Large intestine (tissue), 3 donors: ENCODE measurements around the gene ARVCF. TPM values are rescaled to one million over a fixed set of nuclear protein-coding genes. Genes with fewer than 3 reads are reported as not detected.

Experiments used
- DNase-seq, 2 donors: peaks; one replicate each; pipeline versions ENCODE4 v3.0.0 to v3.0.0-alpha.2; 2013
- H3K27ac ChIP-seq: one replicate; pipeline ENCODE4 v1.5.1; 2013; ENCODE audit warnings: low read length
- H3K27me3 ChIP-seq: 2 replicates; pipeline ENCODE4 v1.6.1; 2013; ENCODE audit warnings: low read length; ENCODE audit not compliant: control insufficient read depth, insufficient read depth
- H3K36me3 ChIP-seq: 2 replicates; pipeline ENCODE4 v1.6.1; 2013; ENCODE audit warnings: low read length; ENCODE audit not compliant: control insufficient read depth, insufficient read depth
- H3K4me1 ChIP-seq: one replicate; pipeline ENCODE4 v1.6.1; 2013; ENCODE audit warnings: low read length; ENCODE audit not compliant: control insufficient read depth, insufficient read depth
- H3K4me3 ChIP-seq: one replicate; pipeline ENCODE4 v1.5.1; 2013; ENCODE audit warnings: low read length
- H3K9me3 ChIP-seq: one replicate; pipeline ENCODE4 v1.6.1; 2013; ENCODE audit warnings: mild to moderate bottlenecking, low read depth, low read length, moderate library complexity; ENCODE audit not compliant: control insufficient read depth
- WGBS: methylation state at CpG from one replicate; pipeline ENCODE4 v1.1.5; 2013; ENCODE audit warnings: low lambda C conversion rate; ENCODE audit not compliant: insufficient coverage; 5-methylcytosine and 5-hydroxymethylcytosine counted together
- polyA plus RNA-seq: library from polyadenylated mRNA; unstranded; fragments of 120-200 nt; gene quantifications from one replicate; pipeline ENCODE4 v1.2.1, GENCODE V29; 2013

The ARVCF gene
- polyA plus RNA-seq, 1 donor = 21.8 TPM

- Histone ChIP-seq H3K4me1 (peaks cover 2% of the 10 kb centered on the region), H3K4me3 (no peak overlapping the region)
- no peak for DNase-seq
These were observed 20.8 kb downstream of the ARVCF start for GRCh38 chr22:19995611-19996339.

DNA sequence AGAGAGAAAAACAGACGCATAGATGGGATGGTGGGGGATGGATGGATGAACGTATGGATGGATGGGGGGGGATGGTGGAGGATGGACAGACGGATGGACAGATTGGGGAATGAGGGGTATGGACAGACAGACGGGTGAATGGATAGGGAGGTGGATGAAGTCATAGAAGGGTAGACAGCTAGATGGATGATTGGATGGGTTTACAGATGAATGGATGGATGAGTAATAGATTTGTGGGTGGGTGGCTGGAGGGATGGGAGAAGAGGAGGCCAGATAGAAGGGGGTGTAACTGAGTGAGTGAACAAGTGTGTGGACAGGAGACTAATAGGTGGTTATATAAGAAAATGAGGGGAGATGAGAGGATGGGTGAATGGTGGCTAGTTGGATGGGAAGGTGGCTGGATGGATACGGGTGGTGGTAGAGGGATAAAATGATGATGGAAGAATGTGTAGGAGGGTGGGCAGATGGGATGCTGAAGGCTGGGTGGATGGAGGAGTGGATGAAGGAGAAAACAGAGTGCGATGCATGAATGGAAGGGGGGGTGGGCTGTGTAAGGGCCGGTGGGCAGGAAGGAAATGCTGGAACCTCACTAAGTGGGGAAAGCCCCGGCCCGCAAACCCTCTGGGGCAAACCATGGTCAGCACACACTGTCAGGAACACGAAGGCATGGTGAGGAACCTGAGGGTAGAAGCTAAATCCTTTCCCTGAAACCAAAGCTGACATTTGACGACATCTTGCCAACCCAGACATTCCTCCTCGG, 21.6 kb downstream of the ARVCF start:
- no peak for DNase-seq
- Histone ChIP-seq H3K27ac (no peak overlapping the region), H3K4me3 (no peak overlapping the region), H3K36me3 (no peaks in the 10 kb centered on the region), H3K4me1 (no peaks in the 10 kb centered on the region), H3K9me3 (no peaks in the 10 kb centered on the region), H3K27me3 (no peaks in the 10 kb centered on the region)
- 100% methylated on average over 3 of the region's 12 CpGs for WGBS

More at GRCh38 chr22:19995611-19996339, 20.8 kb downstream of the ARVCF start:
- H3K9me3 ChIP-seq = no peaks in the 10 kb centered on the region
- WGBS = no CpG with 5 or more reads among the region's 18 CpGs
- H3K27ac ChIP-seq = no peak overlapping the region
- no peaks in the 10 kb centered on the region for H3K27me3 ChIP-seq
- H3K36me3 ChIP-seq = no peaks in the 10 kb centered on the region

GRCh38 chr22:19993926-19994325, 22.7 kb downstream of the ARVCF start:
- H3K27ac ChIP-seq = no peak overlapping the region
- no peaks in the 10 kb centered on the region for H3K9me3 ChIP-seq
- H3K36me3 ChIP-seq = no peaks in the 10 kb centered on the region
- 96% methylated on average over 4 of the region's 7 CpGs for WGBS
- H3K4me1 ChIP-seq = no peaks in the 10 kb centered on the region
- H3K4me3 ChIP-seq = no peak overlapping the region
- H3K27me3 ChIP-seq = no peaks in the 10 kb centered on the region
- DNase-seq = no peak

GRCh38 chr22:19992921-19993355, 23.7 kb downstream of the ARVCF start:
- H3K4me3 ChIP-seq = no peak overlapping the region
- no peaks in the 10 kb centered on the region for H3K27me3 ChIP-seq
- no peaks in the 10 kb centered on the region for H3K9me3 ChIP-seq
- no peaks in the 10 kb centered on the region for H3K36me3 ChIP-seq
- H3K27ac ChIP-seq = no peak overlapping the region
- no peak for DNase-seq
- no CpG with 5 or more reads among the region's 6 CpGs for WGBS
- no peaks in the 10 kb centered on the region for H3K4me1 ChIP-seq

- no peaks in the 10 kb centered on the region for H3K36me3 ChIP-seq
- H3K4me1 ChIP-seq = no peaks in the 10 kb centered on the region
- no peak overlapping the region for H3K27ac ChIP-seq
- no peaks in the 10 kb centered on the region for H3K27me3 ChIP-seq
- H3K4me3 ChIP-seq = no peak overlapping the region
- no CpG with 5 or more reads among the region's 7 CpGs for WGBS
- H3K9me3 ChIP-seq = no peaks in the 10 kb centered on the region
- DNase-seq = no peak
These were observed 24.1 kb downstream of the ARVCF start for GRCh38 chr22:19992481-19992911.

GRCh38 chr22:19991645-19992451, 24.8 kb downstream of the ARVCF start:
- no peak overlapping the region for H3K4me3 ChIP-seq
- no peaks in the 10 kb centered on the region for H3K36me3 ChIP-seq
- no peaks in the 10 kb centered on the region for H3K27me3 ChIP-seq
- H3K27ac ChIP-seq = no peak overlapping the region
- H3K4me1 ChIP-seq = no peaks in the 10 kb centered on the region
- DNase-seq = no peak
- no peaks in the 10 kb centered on the region for H3K9me3 ChIP-seq
- no CpG with 5 or more reads among the region's 23 CpGs for WGBS

- no peaks in the 10 kb centered on the region for H3K9me3 ChIP-seq
- no peaks in the 10 kb centered on the region for H3K4me1 ChIP-seq
- H3K36me3 ChIP-seq = no peaks in the 10 kb centered on the region
- H3K27me3 ChIP-seq = no peaks in the 10 kb centered on the region
- DNase-seq = no peak
- no peak overlapping the region for H3K4me3 ChIP-seq
- H3K27ac ChIP-seq = no peak overlapping the region
These were observed 25.3 kb downstream of the ARVCF start for GRCh38 chr22:19991395-19991644.

DNA sequence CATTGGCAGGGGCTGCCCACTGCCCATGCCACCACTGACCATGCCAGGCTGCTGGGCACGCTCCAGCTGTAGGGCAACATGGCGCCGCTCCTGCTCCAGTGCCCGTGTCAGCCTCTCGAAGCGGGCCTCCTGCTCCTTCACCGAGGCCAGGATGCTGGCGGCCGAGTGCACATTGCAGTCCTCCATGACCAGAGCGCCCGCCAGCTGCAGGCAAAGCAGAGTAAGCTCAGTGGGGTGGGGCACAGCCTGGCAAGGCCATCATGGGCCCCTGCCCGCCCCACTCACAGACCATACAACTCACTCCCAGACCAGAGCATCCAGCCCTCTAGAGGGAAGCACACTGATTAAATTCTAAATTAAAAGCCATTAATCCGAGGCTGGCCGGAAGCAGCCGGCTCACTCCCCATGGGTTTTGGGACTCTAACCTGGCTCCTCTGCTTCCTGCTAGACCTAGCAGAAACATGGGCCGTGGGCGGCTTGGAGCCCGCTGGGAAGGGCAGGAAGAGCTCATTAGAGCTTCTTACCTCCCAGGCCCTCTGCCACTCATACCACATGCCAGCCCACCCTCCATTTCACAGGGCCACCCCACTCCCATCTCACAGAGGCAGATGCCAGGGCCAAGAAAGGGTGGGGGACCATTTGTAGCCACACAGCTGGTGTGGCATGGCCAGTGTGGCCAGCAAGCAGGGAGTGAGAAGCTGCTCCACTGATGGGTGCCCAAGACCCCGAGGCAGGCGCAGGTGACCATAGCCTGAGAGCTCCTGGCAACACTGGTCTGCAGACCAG, 25.8 kb downstream of the ARVCF start:
- Histone ChIP-seq H3K27ac (no peak overlapping the region), H3K4me1 (peaks cover 5% of the 10 kb centered on the region), H3K27me3 (no peaks in the 10 kb centered on the region), H3K36me3 (no peaks in the 10 kb centered on the region), H3K9me3 (no peaks in the 10 kb centered on the region), H3K4me3 (no peak overlapping the region)
- no CpG with 5 or more reads among the region's 20 CpGs for WGBS
- no peak for DNase-seq

DNA sequence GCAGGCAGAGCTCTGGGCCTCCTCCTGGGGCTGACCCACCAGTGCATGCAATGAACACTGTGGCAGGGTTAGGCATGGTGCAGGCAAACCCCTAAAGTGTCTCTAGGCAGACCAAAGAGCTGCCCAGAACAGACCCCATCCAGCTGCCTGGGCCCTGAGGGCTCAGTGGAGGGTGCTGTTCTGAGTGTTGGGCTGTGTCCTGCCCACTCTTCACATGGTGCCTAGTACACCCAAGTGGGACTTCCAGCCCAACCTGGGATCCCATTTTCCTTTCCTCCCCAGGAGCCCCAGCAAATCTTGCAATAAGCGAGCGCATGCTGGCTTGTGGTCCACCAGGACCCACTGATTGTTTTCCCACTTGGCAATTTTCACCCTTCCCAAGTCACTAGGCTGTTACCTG, 26.4 kb downstream of the ARVCF start:
- no peaks in the 10 kb centered on the region for H3K9me3 ChIP-seq
- no peaks in the 10 kb centered on the region for H3K36me3 ChIP-seq
- H3K27ac ChIP-seq = no peak overlapping the region
- no peak for DNase-seq
- no peak overlapping the region for H3K4me3 ChIP-seq
- H3K27me3 ChIP-seq = no peaks in the 10 kb centered on the region
- no CpG with 5 or more reads among the region's 2 CpGs for WGBS
- H3K4me1 ChIP-seq = peaks cover 10% of the 10 kb centered on the region

- Histone ChIP-seq H3K4me1 (peaks cover 10% of the 10 kb centered on the region), H3K27me3 (no peaks in the 10 kb centered on the region), H3K9me3 (no peaks in the 10 kb centered on the region), H3K27ac (no peak overlapping the region), H3K36me3 (no peaks in the 10 kb centered on the region), H3K4me3 (no peak overlapping the region)
- WGBS = no CpG with 5 or more reads among the region's 3 CpGs
- DNase-seq = no peak
These were observed 26.9 kb downstream of the ARVCF start for GRCh38 chr22:19989725-19990067.
